Stimulated activated CD8-positive, alpha-beta memory T cell treated with anti-CD3 and anti-CD28 coated beads, Interleukin-12 subunit alpha, Interleukin-12 subunit beta, amount 100 ng/mL, for 4 hours (primary cell): ENCODE results near the gene MAP6D1.
"Not testable (repeated sequence)": the region's sequence is repeated elsewhere in the genome, so short reads cannot be mapped to it uniquely, and the experiment has no call there.

Experiments
- DNase-seq: peaks from one replicate; pipeline ENCODE4 v3.0.0-alpha.2; 2020; ENCODE audit warnings: low read depth

MAP6D1 gene

GRCh38 chr3:183799461-183799860 lies 25.9 kb downstream of the MAP6D1 start:
- DNase-seq = no peak

GRCh38 chr3:183797996-183798395 lies 27.4 kb downstream of the MAP6D1 start:
- no peak for DNase-seq

GRCh38 chr3:183796372-183796771 lies 29.0 kb downstream of the MAP6D1 start:
- DNase-seq = no peak

GRCh38 chr3:183794452-183794851 lies 30.9 kb downstream of the MAP6D1 start:
- no peak for DNase-seq

- no peak for DNase-seq
Measured at GRCh38 chr3:183792976-183793375, 32.4 kb downstream of the MAP6D1 start.

GRCh38 chr3:183790700-183791099 lies 34.7 kb downstream of the MAP6D1 start:
- DNase-seq = no peak

GRCh38 chr3:183789826-183790225 lies 35.6 kb downstream of the MAP6D1 start:
- DNase-seq = no peak

- DNase-seq = not testable (repeated sequence)
Measured at GRCh38 chr3:183784503-183784902, 40.9 kb downstream of the MAP6D1 start.

GRCh38 chr3:183782576-183783276 lies 42.7 kb downstream of the MAP6D1 start:
- no peak for DNase-seq

GRCh38 chr3:183781246-183781645 lies 44.1 kb downstream of the MAP6D1 start:
- DNase-seq = no peak

GRCh38 chr3:183779896-183780465 lies 45.4 kb downstream of the MAP6D1 start:
- no peak for DNase-seq

- no peak for DNase-seq
Measured at GRCh38 chr3:183777016-183777618, 48.3 kb downstream of the MAP6D1 start.

GRCh38 chr3:183776451-183776850 lies 48.9 kb downstream of the MAP6D1 start:
- not testable (repeated sequence) for DNase-seq

- DNase-seq = no peak
Measured at GRCh38 chr3:183775781-183776180, 49.6 kb downstream of the MAP6D1 start.

- DNase-seq = no peak
Measured at GRCh38 chr3:183774631-183775030, 50.7 kb downstream of the MAP6D1 start.

GRCh38 chr3:183769453-183769852 lies 55.9 kb downstream of the MAP6D1 start:
- no peak for DNase-seq

- DNase-seq = no peak
Measured at GRCh38 chr3:183768114-183768513, 57.3 kb downstream of the MAP6D1 start.

- DNase-seq = peak; percentile 25
Measured at GRCh38 chr3:183766745-183767606, 58.4 kb downstream of the MAP6D1 start.

- DNase-seq = no peak
Measured at GRCh38 chr3:183766107-183766506, 59.3 kb downstream of the MAP6D1 start.
